Stimulated activated CD4-positive, alpha-beta T cell treated with anti-CD3 and anti-CD28 coated beads, TNF-alpha, amount 100 ng/mL, for 48 hours (primary cell): ENCODE measurements around the gene PDCD10.
A peak's percentile ranks its signal among the peaks of the same experiment; 100 is the strongest.

ENCODE experiments used
- DNase-seq, 3 donors: peaks; one replicate each; pipeline ENCODE4 v3.0.0-alpha.2; 2020; ENCODE audit warnings: low read depth in 3 of 3

Gene PDCD10

GRCh38 chr3:167684388-167684993 lies 50.2 kb downstream of the PDCD10 start:
- peak in 2 of 3 donors; percentile 35 to 52 for DNase-seq

GRCh38 chr3:167679526-167679925 lies 55.2 kb downstream of the PDCD10 start:
- no peak for DNase-seq

- no peak for DNase-seq
Measured at GRCh38 chr3:167675848-167676247, 58.8 kb downstream of the PDCD10 start.

- no peak for DNase-seq
Measured at GRCh38 chr3:167673221-167673620, 61.5 kb downstream of the PDCD10 start.

- DNase-seq = no peak
Measured at GRCh38 chr3:167671878-167672427, 62.7 kb downstream of the PDCD10 start.

- no peak for DNase-seq
Measured at GRCh38 chr3:167669699-167670098, 65.0 kb downstream of the PDCD10 start.

GRCh38 chr3:167668651-167669050 lies 66.0 kb downstream of the PDCD10 start:
- no peak for DNase-seq

GRCh38 chr3:167666563-167666962 lies 68.1 kb downstream of the PDCD10 start:
- no peak for DNase-seq

- no peak for DNase-seq
Measured at GRCh38 chr3:167662919-167663400, 71.7 kb downstream of the PDCD10 start.

- DNase-seq = no peak
Measured at GRCh38 chr3:167657684-167658225, 76.9 kb downstream of the PDCD10 start.

- no peak for DNase-seq
Measured at GRCh38 chr3:167656821-167657220, 77.9 kb downstream of the PDCD10 start.

GRCh38 chr3:167653760-167654159 lies 80.9 kb downstream of the PDCD10 start, which contains the start of gene WDR49:
WDR49 (minus strand) TSS chr3:167653942; CDS start chr3:167653425, 517 bp downstream.
- DNase-seq = no peak

- no peak for DNase-seq
Measured at GRCh38 chr3:167653155-167653554, 81.5 kb downstream of the PDCD10 start.

GRCh38 chr3:167651826-167652225 lies 82.9 kb downstream of the PDCD10 start:
- DNase-seq = no peak

GRCh38 chr3:167650459-167650858 lies 84.2 kb downstream of the PDCD10 start:
- no peak for DNase-seq

- DNase-seq = no peak
Measured at GRCh38 chr3:167649746-167650145, 84.9 kb downstream of the PDCD10 start.

- no peak for DNase-seq
Measured at GRCh38 chr3:167644611-167645010, 90.1 kb downstream of the PDCD10 start.
